Measurements from ENCODE around the gene CENPX. TPM values are rescaled to one million over a fixed set of nuclear protein-coding genes. Genes with fewer than 3 reads are reported as not detected.

Gene CENPX
- polyA plus RNA-seq, 1 donor (not counting 4 experiments of a cell fraction or from before 2014, with no cell fraction given): 48.2 TPM

- no peak for FAIRE-seq
- Histone ChIP-seq H3K9ac (ENCODE audit: control insufficient read depth, extremely low read depth, insufficient read depth, low read length) (no peak overlapping the region), H3K9me3 (ENCODE audit: control insufficient read depth, low read depth, low read length) (no peaks in the 10 kb centered on the region), H3K36me3 (ENCODE audit: control insufficient read depth in 2 of 2, extremely low read depth in 1 of 2, insufficient read depth in 2 of 2, low read length in 2 of 2) (peaks cover 1 to 4% of the 10 kb centered on the region in 2 experiments), H2AFZ (ENCODE audit: control insufficient read depth, low read length) (no peak overlapping the region), H3K9me1 (ENCODE audit: control insufficient read depth, extremely low read depth, insufficient read depth, low read length) (no peaks in the 10 kb centered on the region), H3K79me2 (ENCODE audit: control insufficient read depth, insufficient read depth, low read length) (no peaks in the 10 kb centered on the region), H3K27ac (ENCODE audit: control insufficient read depth, insufficient read depth, low read length) (no peak overlapping the region), H3K4me2 (ENCODE audit: control insufficient read depth, extremely low read depth, insufficient read depth, low read depth, low read length) (no peak overlapping the region), H3K4me3 (ENCODE audit: control insufficient read depth in 2 of 3, extremely low read depth in 1 of 3, insufficient read depth in 2 of 3, low read depth in 1 of 3, low read length in 3 of 3) (no peak overlapping the region), H3K27me3 (ENCODE audit: control insufficient read depth, extremely low read depth, insufficient read depth, low read length) (no peaks in the 10 kb centered on the region), H3K4me1 (ENCODE audit: control insufficient read depth, extremely low read depth, insufficient read depth, low read length) (peaks cover 24% of the 10 kb centered on the region), H4K20me1 (ENCODE audit: control insufficient read depth, extremely low read depth, insufficient read depth, low read length) (peaks cover 3% of the 10 kb centered on the region)
- no peak for TF ChIP-seq CTCF (optimal IDR thresholded peaks at IDR 0.05 in 1 of 3, IDR thresholded peaks at IDR 0.05 in 1 of 3, conservative IDR thresholded peaks at IDR 0.05 in 1 of 3; ENCODE audit: extremely low read depth in 1 of 3, insufficient read depth in 2 of 3, low read length in 3 of 3)
- no peak for TF ChIP-seq EZH2 (IDR thresholded peaks at IDR 0.05; ENCODE audit: low read length)
- dilution Hi-C loops (cut with MboI; ENCODE audit: extremely low pct_ligation_motif_present, low sequenced_read_pairs): no loop called here
- DNase-seq (ENCODE audit: low read depth, low spot score): no peak
These were observed 11.8 kb upstream of the CENPX start for GRCh38 chr17:82034371-82035011.

GRCh38 chr17:82033359-82034085 lies 10.8 kb upstream of the CENPX start:
- peaks cover 1 to 5% of the 10 kb centered on the region in 2 experiments for H3K36me3 ChIP-seq (ENCODE audit: control insufficient read depth in 2 of 2, extremely low read depth in 1 of 2, insufficient read depth in 2 of 2, low read length in 2 of 2)
- dilution Hi-C loops (cut with MboI; ENCODE audit: extremely low pct_ligation_motif_present, low sequenced_read_pairs): no loop called here
- DNase-seq (ENCODE audit: low read depth, low spot score): no peak
- no peaks in the 10 kb centered on the region for H3K9me3 ChIP-seq (ENCODE audit: control insufficient read depth, low read depth, low read length)
- H4K20me1 ChIP-seq (ENCODE audit: control insufficient read depth, extremely low read depth, insufficient read depth, low read length): peaks cover 3% of the 10 kb centered on the region
- no peak overlapping the region for H3K27ac ChIP-seq (ENCODE audit: control insufficient read depth, insufficient read depth, low read length)
- FAIRE-seq: no peak
- H3K9ac ChIP-seq (ENCODE audit: control insufficient read depth, extremely low read depth, insufficient read depth, low read length): no peak overlapping the region
- peaks cover 24% of the 10 kb centered on the region for H3K4me1 ChIP-seq (ENCODE audit: control insufficient read depth, extremely low read depth, insufficient read depth, low read length)
- TF ChIP-seq EZH2 (IDR thresholded peaks at IDR 0.05; ENCODE audit: low read length): no peak
- no peak for TF ChIP-seq CTCF (optimal IDR thresholded peaks at IDR 0.05 in 1 of 3, IDR thresholded peaks at IDR 0.05 in 1 of 3, conservative IDR thresholded peaks at IDR 0.05 in 1 of 3; ENCODE audit: extremely low read depth in 1 of 3, insufficient read depth in 2 of 3, low read length in 3 of 3)
- H3K9me1 ChIP-seq (ENCODE audit: control insufficient read depth, extremely low read depth, insufficient read depth, low read length): no peaks in the 10 kb centered on the region
- H3K4me2 ChIP-seq (ENCODE audit: control insufficient read depth, extremely low read depth, insufficient read depth, low read depth, low read length): no peak overlapping the region
- no peaks in the 10 kb centered on the region for H3K27me3 ChIP-seq (ENCODE audit: control insufficient read depth, extremely low read depth, insufficient read depth, low read length)
- H3K4me3 ChIP-seq (ENCODE audit: control insufficient read depth in 2 of 3, extremely low read depth in 1 of 3, insufficient read depth in 2 of 3, low read depth in 1 of 3, low read length in 3 of 3): no peak overlapping the region
- no peak overlapping the region for H2AFZ ChIP-seq (ENCODE audit: control insufficient read depth, low read length)
- H3K79me2 ChIP-seq (ENCODE audit: control insufficient read depth, insufficient read depth, low read length): no peaks in the 10 kb centered on the region
